Hematopoietic multipotent progenitor cell treated with erythropoietin and hydrocortisone succinate and interleukin-3 and kit ligand, for 17 days (in vitro differentiated cells): Measurements from ENCODE around the gene CDH8.

Source experiments
- DNase-seq: peaks from one replicate; pipeline ENCODE4 v3.0.0-alpha.2; 2015; ENCODE audit warnings: low spot score

The CDH8 gene

GRCh38 chr16:61644736-61645135, 391.5 kb downstream of the CDH8 start:
- DNase-seq, result no peak

- DNase-seq, result no peak
These were observed 418.9 kb downstream of the CDH8 start for GRCh38 chr16:61617219-61617783.

- DNase-seq, result no peak
These were observed 420.1 kb downstream of the CDH8 start for GRCh38 chr16:61616088-61616487.

GRCh38 chr16:61611847-61612491, 424.3 kb downstream of the CDH8 start:
- no peak for DNase-seq

- DNase-seq, result no peak
These were observed 429.7 kb downstream of the CDH8 start for GRCh38 chr16:61606581-61606980.
